IPS DF 4.7 (cell line): ENCODE measurements around the gene SIAH1.
"Not testable (repeated sequence)": the region's sequence is repeated elsewhere in the genome, so short reads cannot be mapped to it uniquely, and the experiment has no call there.

Experiments used
- DNase-seq: peaks from one replicate; pipeline ENCODE4 v3.0.0-alpha.2; 2013; ENCODE audit warnings: low spot score; ENCODE audit errors: extremely low read depth

SIAH1 gene

GRCh38 chr16:48366165-48367093 lies 18.8 kb downstream of the SIAH1 start:
- DNase-seq: no peak

- no peak for DNase-seq
Observed at GRCh38 chr16:48365601-48366164, 19.5 kb downstream of the SIAH1 start.

- no peak for DNase-seq
Observed at GRCh38 chr16:48365025-48365600, 20.1 kb downstream of the SIAH1 start.

- no peak for DNase-seq
Observed at GRCh38 chr16:48361540-48362144, 23.6 kb downstream of the SIAH1 start.

- DNase-seq: no peak
Observed at GRCh38 chr16:48361012-48361411, 24.2 kb downstream of the SIAH1 start.

- no peak for DNase-seq
Observed at GRCh38 chr16:48359983-48360382, 25.2 kb downstream of the SIAH1 start.

- DNase-seq: no peak
Observed at GRCh38 chr16:48358419-48358818, 26.8 kb downstream of the SIAH1 start.

GRCh38 chr16:48356633-48357376 lies 28.4 kb downstream of the SIAH1 start:
- DNase-seq: no peak

- no peak for DNase-seq
Observed at GRCh38 chr16:48354877-48355855, 30.0 kb downstream of the SIAH1 start.

- not testable (repeated sequence) for DNase-seq
Observed at GRCh38 chr16:48354385-48354784, 30.8 kb downstream of the SIAH1 start.

GRCh38 chr16:48353565-48354163 lies 31.5 kb downstream of the SIAH1 start:
- no peak for DNase-seq

GRCh38 chr16:48352648-48353390 lies 32.4 kb downstream of the SIAH1 start:
- no peak for DNase-seq

- no peak for DNase-seq
Observed at GRCh38 chr16:48350736-48351135, 34.5 kb downstream of the SIAH1 start.

- DNase-seq: no peak
Observed at GRCh38 chr16:48347980-48348379, 37.2 kb downstream of the SIAH1 start.

- no peak for DNase-seq
Observed at GRCh38 chr16:48347191-48347865, 37.9 kb downstream of the SIAH1 start.

- no peak for DNase-seq
Observed at GRCh38 chr16:48342591-48342990, 42.6 kb downstream of the SIAH1 start.

GRCh38 chr16:48340054-48340453 lies 45.2 kb downstream of the SIAH1 start:
- no peak for DNase-seq

- DNase-seq: no peak
Observed at GRCh38 chr16:48335961-48336360, 49.3 kb downstream of the SIAH1 start.
